ENCODE results near the gene ADAM8. TPM values are rescaled to one million over a fixed set of nuclear protein-coding genes. Genes with fewer than 3 reads are reported as not detected.
"Not testable (repeated sequence)": the region's sequence is repeated elsewhere in the genome, so short reads cannot be mapped to it uniquely, and the experiment has no call there.

The ADAM8 gene
- total RNA-seq, 2 experiments from 2014 or later = 106 to 115 TPM

DNA sequence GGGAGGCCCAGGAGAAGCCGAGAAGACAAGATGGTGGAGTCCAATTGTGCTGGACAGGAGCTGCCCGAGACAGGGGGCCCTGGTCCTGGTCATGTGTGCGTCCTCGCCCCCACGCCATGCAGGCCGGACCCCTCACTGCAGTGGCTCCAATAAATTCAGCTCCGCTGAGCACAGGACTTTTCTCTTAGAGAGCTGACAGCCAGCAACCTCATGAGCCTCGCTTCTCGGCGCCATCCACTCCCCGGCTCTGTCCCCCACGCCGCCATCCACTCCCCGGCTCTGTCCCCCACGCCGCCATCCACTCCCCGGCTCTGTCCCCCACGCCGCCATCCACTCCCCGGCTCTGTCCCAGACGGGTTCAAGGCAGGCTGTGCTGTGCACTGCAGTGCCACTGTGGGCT is 49.4 kb downstream of the ADAM8 start:
- POLR2A ChIA-PET = interaction anchor here (0.9 to 1.6 kb wide), 2 partner anchors 48 to 84 kb away, joined by 3 to 5 read pairs; no protein-coding TSS in a partner anchor
- peaks cover 21% of the 10 kb centered on the region for H3K4me1 Mint-ChIP-seq (ENCODE audit: low read depth)
- no peak overlapping the region for H3K4me3 Mint-ChIP-seq
- TF ChIP-seq, protein P1, sequence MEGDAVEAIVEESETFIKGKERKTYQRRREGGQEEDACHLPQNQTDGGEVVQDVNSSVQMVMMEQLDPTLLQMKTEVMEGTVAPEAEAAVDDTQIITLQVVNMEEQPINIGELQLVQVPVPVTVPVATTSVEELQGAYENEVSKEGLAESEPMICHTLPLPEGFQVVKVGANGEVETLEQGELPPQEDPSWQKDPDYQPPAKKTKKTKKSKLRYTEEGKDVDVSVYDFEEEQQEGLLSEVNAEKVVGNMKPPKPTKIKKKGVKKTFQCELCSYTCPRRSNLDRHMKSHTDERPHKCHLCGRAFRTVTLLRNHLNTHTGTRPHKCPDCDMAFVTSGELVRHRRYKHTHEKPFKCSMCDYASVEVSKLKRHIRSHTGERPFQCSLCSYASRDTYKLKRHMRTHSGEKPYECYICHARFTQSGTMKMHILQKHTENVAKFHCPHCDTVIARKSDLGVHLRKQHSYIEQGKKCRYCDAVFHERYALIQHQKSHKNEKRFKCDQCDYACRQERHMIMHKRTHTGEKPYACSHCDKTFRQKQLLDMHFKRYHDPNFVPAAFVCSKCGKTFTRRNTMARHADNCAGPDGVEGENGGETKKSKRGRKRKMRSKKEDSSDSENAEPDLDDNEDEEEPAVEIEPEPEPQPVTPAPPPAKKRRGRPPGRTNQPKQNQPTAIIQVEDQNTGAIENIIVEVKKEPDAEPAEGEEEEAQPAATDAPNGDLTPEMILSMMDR (IDR thresholded peaks at IDR 0.05) = no peak
- H3K9me3 Mint-ChIP-seq = no peaks in the 10 kb centered on the region
- peaks cover 38% of the 10 kb centered on the region for H3K27me3 Mint-ChIP-seq
- no peaks in the 10 kb centered on the region for H3K36me3 Mint-ChIP-seq (ENCODE audit: low read depth)
- DNase-seq = no peak
- CTCF ChIA-PET = interaction anchor here (1.8 kb wide), 1 partner anchor 84 kb away, joined by 9 read pairs; no protein-coding TSS in a partner anchor
- no peak for ATAC-seq
- intact Hi-C loops (cut with micrococcal nuclease) = no loop called here
- no peak overlapping the region for H3K27ac Mint-ChIP-seq

- H3K36me3 Mint-ChIP-seq (ENCODE audit: low read depth) = no peaks in the 10 kb centered on the region
- intact Hi-C loops (cut with micrococcal nuclease) = no loop called here
- H3K27ac Mint-ChIP-seq = peak overlapping the region; percentile 51
- ChIA-PET CTCF (interaction anchor here (1.2 to 2.1 kb wide), 5 partner anchors 32 to 83 kb away, joined by 3 to 9 read pairs (median 4); no protein-coding TSS in a partner anchor), POLR2A (interaction anchor here (0.9 to 1.6 kb wide), 2 partner anchors 49 to 83 kb away, joined by 3 to 5 read pairs; no protein-coding TSS in a partner anchor)
- DNase-seq = peak; percentile 49
- H3K27me3 Mint-ChIP-seq = peaks cover 31% of the 10 kb centered on the region
- peak; percentile 52 for ATAC-seq
- no peaks in the 10 kb centered on the region for H3K9me3 Mint-ChIP-seq
- peak overlapping the region; percentile 20 for H3K4me3 Mint-ChIP-seq
- H3K4me1 Mint-ChIP-seq (ENCODE audit: low read depth) = peaks cover 21% of the 10 kb centered on the region
- TF ChIP-seq, protein P1 (IDR thresholded peaks at IDR 0.05) = no peak
Measured at GRCh38 chr10:133226251-133226808, 50.3 kb downstream of the ADAM8 start.

- Mint-ChIP-seq H3K4me1 (ENCODE audit: low read depth) (peaks cover 21% of the 10 kb centered on the region), H3K9me3 (no peaks in the 10 kb centered on the region), H3K27ac (peak overlapping the region; percentile 55), H3K27me3 (peaks cover 33% of the 10 kb centered on the region), H3K4me3 (peak overlapping the region; percentile 20), H3K36me3 (ENCODE audit: low read depth) (no peaks in the 10 kb centered on the region)
- TF ChIP-seq, protein P1 (IDR thresholded peaks at IDR 0.05) = no peak
- CTCF ChIA-PET = interaction anchor here (0.9 to 2.1 kb wide), 6 partner anchors 32 to 93 kb away, joined by 3 to 6 read pairs (median 4); no protein-coding TSS in a partner anchor
- intact Hi-C loops (cut with micrococcal nuclease) = no loop called here
- POLR2A ChIA-PET = interaction anchor here (1.2 kb wide), 1 partner anchor 11 kb away, joined by 4 read pairs; no protein-coding TSS in a partner anchor
- ATAC-seq = peak; percentile 73
- peak; percentile 73 for DNase-seq
Measured at GRCh38 chr10:133225707-133226191, 50.9 kb downstream of the ADAM8 start.

DNA sequence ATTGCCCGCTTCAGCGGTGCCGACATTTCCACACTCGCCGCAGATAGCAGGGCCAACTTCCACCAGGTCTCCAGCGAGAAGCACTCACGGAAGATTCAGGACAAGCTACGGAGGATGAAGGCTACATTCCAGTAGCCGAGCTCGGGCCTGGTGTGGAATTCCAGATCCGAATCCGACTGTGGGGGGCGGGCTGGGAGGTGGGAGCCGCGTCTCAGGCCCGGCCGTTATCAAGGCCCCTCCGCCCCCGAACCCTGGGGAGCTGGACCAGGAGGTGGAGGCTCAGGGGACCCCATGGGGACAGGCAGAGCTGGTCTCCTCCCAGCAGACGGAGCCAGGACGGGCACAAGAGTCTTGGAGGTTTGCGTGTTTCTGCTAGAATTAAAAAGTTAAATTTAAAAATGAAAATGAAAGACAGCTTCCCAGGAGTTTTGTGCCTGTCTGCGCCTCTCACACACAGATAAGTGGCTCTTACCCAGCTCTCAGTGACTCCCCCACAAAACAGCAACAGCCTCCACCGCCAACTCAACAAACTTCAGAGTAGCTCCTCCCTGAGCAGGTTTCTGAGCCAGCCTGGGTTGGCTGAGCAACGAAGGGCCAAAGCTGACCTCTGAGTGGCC is 51.8 kb downstream of the ADAM8 start:
- TF ChIP-seq, protein P1 (IDR thresholded peaks at IDR 0.05) = no peak
- DNase-seq (no peak), ATAC-seq (peak; percentile 18)
- ChIA-PET POLR2A (interaction anchor here (1.2 kb wide), 1 partner anchor 10 kb away, joined by 4 read pairs; no protein-coding TSS in a partner anchor), CTCF (interaction anchor here (0.9 to 2.1 kb wide), 6 partner anchors 33 to 94 kb away, joined by 3 to 6 read pairs (median 4); no protein-coding TSS in a partner anchor)
- Mint-ChIP-seq H3K27me3 (peaks cover 31% of the 10 kb centered on the region), H3K4me1 (ENCODE audit: low read depth) (peaks cover 21% of the 10 kb centered on the region), H3K36me3 (ENCODE audit: low read depth) (no peaks in the 10 kb centered on the region), H3K27ac (no peak overlapping the region), H3K9me3 (no peaks in the 10 kb centered on the region), H3K4me3 (peak overlapping the region; percentile 26)
- intact Hi-C loops (cut with micrococcal nuclease) = no loop called here

DNA sequence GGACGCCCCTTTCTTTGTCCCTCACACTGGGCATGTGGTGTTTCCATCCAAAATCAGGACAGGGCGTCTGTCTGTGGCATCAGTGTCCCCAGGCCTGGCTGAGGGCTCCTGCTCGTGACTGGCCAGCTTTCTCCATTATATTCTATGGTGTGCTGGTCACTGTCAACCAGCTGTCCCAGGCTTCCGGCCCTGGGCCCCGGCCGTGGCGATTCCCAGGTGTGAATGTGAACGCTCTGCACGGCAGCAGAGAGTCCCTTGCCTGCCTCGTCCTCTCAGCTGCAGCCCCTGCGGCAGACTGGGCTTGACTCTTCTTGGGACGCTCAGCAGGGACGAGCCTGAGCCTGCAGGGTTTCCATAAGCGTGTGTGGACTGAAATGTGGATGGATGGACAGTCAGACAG is 52.6 kb downstream of the ADAM8 start:
- Mint-ChIP-seq H3K4me1 (ENCODE audit: low read depth) (peaks cover 16% of the 10 kb centered on the region), H3K36me3 (ENCODE audit: low read depth) (no peaks in the 10 kb centered on the region), H3K27ac (no peak overlapping the region), H3K4me3 (no peak overlapping the region), H3K9me3 (no peaks in the 10 kb centered on the region), H3K27me3 (peaks cover 25% of the 10 kb centered on the region)
- DNase-seq (no peak), ATAC-seq (no peak)
- CTCF ChIA-PET = no interaction called here
- POLR2A ChIA-PET = no interaction called here
- TF ChIP-seq, protein P1 (IDR thresholded peaks at IDR 0.05) = no peak
- intact Hi-C loops (cut with micrococcal nuclease) = no loop called here

- H3K9me3 Mint-ChIP-seq; ATAC-seq; intact Hi-C loops (cut with micrococcal nuclease); CTCF ChIA-PET; H3K27ac Mint-ChIP-seq; POLR2A ChIA-PET; DNase-seq; H3K4me3 Mint-ChIP-seq; H3K36me3 Mint-ChIP-seq (ENCODE audit: low read depth): not testable (repeated sequence)
- Mint-ChIP-seq H3K4me1 (ENCODE audit: low read depth) (peaks cover 16% of the 10 kb centered on the region), H3K27me3 (peaks cover 15% of the 10 kb centered on the region)
Measured at GRCh38 chr10:133221756-133222155, 54.9 kb downstream of the ADAM8 start.

Measured in activated CD8-positive, alpha-beta T cell treated with anti-CD3 and anti-CD28 coated beads for 36 hours (primary cell).